Tongue (tissue), 2 donors: ENCODE data around the gene RALGPS1. TPM values are rescaled to one million over a fixed set of nuclear protein-coding genes. Genes with fewer than 3 reads are reported as not detected.

Experiments used
- DNase-seq: peaks from one replicate; pipeline ENCODE4 v3.0.0-alpha.2; 2015
- total RNA-seq: library from RNA; depleted of rRNA; stranded (reverse); fragments of >200 nt; gene quantifications from one replicate; pipeline ENCODE4 v1.2.3, GENCODE V29; 2014

Gene RALGPS1, protein sequence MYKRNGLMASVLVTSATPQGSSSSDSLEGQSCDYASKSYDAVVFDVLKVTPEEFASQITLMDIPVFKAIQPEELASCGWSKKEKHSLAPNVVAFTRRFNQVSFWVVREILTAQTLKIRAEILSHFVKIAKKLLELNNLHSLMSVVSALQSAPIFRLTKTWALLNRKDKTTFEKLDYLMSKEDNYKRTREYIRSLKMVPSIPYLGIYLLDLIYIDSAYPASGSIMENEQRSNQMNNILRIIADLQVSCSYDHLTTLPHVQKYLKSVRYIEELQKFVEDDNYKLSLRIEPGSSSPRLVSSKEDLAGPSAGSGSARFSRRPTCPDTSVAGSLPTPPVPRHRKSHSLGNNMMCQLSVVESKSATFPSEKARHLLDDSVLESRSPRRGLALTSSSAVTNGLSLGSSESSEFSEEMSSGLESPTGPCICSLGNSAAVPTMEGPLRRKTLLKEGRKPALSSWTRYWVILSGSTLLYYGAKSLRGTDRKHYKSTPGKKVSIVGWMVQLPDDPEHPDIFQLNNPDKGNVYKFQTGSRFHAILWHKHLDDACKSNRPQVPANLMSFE
- 11.7 TPM for total RNA-seq

DNA sequence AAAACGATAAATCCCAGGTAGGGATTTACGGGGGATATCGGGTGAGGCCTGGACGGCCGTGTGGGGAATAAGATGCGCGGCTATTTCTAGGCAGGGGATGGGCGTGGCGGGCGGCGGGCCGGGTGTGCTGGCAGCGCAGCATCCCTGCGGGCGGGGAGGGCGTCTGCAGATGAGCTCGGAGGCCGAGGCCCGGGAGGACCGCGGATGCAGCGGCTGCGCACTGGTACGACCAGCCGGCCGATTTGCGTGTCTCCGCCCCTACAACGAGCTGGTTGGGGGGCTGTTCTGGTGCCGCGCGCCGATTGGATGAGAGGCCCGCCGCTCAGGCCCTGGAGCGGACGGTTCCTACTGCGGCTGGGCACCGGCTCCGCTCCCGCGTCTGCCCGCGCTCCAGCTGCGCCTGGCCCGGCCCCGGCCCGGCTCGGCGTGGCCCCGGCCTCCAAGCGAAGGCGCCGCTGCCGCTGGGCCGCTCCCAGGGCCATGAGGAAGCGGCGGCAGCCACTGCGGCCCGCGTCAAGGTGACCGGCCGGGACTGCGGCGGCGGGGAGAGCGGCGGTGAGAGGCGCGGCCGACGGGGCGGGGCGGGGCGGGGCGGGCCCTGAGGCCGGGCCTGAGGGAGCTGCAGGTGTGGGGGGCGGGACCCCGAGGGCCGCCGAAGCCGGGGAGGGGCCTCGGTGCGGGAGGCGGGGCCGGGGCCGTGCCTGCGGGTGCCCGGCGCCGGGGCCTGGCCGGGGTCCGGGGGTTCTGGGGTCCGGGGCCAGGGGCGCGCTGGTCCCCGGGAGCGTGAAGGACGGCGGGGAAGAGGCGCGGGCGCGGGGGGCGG lies at the start of gene RALGPS1:
TSS of gene RALGPS1 (plus strand) at position 325 of the 823 bp plus-strand sequence. CDS start 47,508 bp downstream, outside the sequence.
- peak; percentile 97 for DNase-seq

DNA sequence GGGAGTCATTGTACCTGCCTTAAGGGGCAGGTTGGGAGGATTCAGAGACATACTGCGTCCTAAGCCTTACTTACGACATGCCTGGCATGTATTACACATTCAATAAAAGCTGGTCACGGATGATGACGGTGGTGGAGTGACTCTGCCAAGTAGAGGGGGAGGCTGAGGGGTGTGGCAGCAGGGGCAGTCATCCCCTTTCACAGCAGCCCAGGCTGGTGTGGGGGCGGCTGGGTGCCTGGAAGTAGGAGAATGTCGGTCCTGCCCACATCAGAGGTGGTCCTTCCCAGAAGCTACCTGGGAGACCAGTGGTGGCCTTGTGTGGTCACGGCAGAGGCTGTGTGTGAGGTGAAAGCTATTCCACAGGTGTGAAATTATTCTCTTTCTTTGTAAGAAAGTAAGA lies 45.2 kb upstream of the RALGPS1 start:
- no peak for DNase-seq

DNA sequence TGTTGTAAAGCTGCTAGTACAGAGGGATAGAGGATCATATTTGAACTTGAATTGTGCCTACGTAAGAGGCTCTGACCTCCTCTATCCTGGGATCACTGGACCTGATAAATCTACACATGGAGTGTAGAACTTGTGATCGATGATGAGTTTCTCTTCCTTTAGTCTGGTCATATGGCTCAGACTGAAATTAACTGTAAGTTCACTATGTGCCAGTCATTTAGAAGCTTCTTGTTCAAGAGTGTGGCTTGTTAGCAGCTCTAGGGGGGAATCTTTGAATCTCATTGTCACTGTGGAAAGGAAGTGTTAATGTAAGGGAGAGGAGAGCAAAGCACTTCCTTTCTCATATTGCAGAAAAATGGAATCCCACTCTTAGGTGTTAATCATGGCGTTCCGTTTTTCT lies 42.1 kb upstream of the RALGPS1 start:
- DNase-seq, result no peak

DNA sequence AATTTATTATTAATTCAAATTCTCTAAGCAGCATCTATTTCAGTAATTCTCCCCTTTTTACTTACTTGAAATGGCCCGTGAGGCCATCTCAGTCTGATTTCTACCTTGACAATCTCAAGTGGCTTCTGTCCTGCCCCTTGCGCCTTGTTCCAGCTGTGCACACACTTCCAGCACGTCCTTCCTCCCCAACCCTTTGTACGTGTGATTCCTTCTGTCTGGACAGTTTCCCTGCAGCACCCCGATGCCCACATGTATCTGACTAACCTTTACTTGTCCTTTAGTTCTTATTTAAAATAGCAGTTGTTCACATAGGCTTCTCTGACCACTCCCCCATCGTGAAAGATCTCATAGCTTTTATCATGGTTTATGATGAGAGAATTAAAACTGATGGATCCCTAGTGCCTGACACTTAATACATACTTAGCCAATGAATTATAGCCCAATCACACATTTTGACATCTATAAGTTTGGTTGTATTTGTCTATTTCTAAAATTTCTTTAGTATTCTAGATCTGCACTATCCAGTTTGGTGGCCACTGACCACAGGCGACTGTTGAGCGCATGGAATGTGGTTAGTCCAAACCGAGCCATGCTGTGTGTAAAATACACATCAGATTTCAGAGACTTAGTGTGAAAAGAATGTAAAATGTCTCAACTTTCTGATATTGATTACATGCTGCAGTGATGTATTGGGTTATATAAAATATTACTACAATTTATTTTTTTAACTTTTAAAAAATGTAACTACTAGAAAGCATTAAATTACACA lies 39.9 kb upstream of the RALGPS1 start:
- no peak for DNase-seq

DNA sequence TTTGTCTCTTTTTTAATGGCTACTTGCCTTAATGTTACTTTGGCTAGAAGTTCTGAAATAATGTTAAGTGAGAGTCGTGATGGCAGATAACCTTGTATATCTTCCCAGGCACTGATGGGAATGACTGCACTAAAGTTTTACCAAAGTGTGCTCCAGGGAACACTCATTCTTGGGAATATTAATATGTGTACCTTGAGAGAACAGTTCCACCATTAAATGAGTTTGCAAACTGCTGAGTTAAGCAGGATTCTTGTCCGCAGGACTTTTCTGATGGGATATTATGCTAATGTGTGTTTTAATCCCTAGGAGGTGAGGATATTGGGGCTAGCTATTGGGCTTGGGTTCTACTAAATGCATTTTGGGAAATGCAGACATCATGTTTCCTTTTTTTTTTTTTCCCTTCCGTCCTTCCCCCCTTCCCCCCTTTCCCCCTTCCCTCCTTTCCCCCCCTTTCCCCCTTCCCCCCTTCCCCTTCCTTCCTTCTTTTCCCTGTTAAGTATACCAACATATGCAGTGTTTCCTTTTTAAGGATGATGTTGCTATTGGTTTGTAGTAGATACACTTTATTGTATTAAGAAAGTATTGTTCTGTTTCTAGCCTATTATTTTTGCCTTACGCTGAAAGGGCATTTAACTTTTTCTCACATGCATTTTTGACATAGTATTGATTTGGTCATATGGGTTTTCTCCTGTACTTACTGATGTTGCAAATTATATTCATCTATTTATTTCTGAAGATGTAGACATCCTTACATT lies 38.6 kb upstream of the RALGPS1 start:
- no peak for DNase-seq

- no peak for DNase-seq
Measured at GRCh38 chr9:126876531-126876930, 38.1 kb upstream of the RALGPS1 start.

DNA sequence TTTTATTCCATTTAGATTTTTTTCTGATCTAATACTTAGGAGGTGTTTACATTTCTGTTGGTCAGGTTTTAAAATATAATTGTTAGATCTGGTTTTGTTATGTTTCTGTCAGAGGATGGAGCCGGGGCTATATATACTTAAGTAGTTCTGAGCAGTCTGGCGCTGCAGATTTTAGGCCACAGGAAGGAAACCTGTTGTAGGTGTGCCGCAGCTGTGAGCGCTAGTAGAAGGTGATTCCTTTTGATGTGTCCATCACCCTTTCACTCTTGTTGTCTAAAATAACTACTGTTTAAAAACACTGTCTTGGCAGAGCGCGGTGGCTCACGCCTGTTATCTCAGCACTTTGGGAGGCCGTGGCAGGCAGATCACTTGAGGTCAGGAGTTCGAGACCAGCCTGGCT lies 37.2 kb upstream of the RALGPS1 start:
- DNase-seq, result no peak

DNA sequence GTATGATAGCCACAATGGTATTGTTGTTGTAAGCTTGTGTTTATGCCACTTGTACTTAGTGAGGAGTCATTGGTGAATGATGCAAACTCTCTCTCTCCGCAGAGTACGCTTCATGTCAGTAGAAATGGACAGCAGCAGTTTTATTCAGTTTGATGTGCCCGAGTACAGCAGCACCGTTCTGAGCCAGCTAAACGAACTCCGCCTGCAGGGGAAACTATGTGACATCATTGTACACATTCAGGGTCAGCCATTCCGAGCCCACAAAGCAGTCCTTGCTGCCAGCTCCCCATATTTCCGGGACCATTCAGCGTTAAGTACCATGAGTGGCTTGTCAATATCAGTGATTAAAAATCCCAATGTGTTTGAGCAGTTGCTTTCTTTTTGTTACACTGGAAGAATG lies 35.3 kb upstream of the RALGPS1 start:
- DNase-seq, result no peak

- no peak for DNase-seq
Measured at GRCh38 chr9:126880226-126880946, 34.2 kb upstream of the RALGPS1 start.

GRCh38 chr9:126880947-126881332 lies 33.6 kb upstream of the RALGPS1 start:
- DNase-seq, result peak; percentile 59

GRCh38 chr9:126882746-126883145 lies 31.8 kb upstream of the RALGPS1 start:
- DNase-seq, result no peak

- DNase-seq, result no peak
Measured at GRCh38 chr9:126883636-126884035, 30.9 kb upstream of the RALGPS1 start.

DNA sequence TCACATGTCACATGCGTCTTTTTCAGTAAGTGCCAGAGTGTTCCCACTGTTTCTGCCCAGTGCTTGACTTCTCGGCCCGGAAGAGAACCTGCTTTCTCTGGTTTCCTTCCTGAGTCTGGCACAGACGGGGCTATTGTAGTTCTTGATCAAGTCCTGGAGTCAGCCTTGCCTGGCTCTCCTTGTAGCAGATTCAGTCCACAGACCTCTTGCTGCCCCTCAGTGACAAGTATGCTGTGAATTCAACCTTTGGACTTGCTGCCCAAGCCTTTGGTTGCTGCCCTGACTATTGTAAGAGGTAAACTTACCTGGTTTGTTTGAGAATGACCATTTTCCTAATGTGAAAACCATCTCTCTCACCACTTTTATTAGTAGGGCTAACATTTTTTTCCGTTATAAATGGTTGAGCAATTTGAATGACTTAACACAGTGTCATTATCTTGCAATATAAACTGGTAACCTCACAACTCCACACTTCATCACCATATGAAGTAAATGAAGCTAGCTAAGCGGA lies 29.4 kb upstream of the RALGPS1 start:
- no peak for DNase-seq

DNA sequence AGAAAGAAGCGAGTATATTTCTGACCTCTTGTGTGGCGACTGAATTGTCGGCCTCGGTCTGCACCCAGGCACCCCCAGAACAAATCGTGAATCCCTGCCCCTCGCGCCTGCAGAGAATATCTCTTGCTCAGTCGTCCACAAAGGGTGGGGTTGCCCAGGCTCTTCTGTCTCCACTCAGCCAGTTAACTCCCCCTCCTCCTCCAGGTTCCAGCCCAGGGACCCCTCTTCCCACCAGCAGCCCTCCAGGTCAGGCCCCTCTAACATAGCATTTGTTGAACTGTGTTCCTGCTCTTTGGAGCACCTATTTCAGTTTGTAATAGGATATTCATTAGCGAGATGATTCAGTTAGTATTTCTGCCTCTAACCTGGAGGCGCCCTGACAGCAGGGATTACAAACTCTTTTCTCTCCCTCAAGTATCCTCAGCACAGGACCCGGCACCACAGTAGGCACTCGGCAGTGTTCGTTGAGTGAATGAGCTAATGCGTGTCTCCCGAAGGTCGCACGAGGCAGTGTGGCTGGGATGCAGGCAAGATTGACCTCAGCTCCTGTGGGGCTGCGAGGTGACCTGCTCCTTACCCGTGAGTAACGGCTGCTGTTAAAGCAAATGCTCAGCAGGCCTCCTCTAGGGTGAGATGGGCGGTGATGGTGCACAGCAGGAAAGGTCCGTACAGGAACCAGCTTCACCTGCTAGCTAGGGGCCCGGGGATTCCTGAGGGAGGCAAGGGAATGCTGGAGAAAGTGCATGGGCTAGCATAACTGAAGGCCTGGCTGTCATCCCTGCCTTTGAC lies 28.4 kb upstream of the RALGPS1 start:
- no peak for DNase-seq

DNA sequence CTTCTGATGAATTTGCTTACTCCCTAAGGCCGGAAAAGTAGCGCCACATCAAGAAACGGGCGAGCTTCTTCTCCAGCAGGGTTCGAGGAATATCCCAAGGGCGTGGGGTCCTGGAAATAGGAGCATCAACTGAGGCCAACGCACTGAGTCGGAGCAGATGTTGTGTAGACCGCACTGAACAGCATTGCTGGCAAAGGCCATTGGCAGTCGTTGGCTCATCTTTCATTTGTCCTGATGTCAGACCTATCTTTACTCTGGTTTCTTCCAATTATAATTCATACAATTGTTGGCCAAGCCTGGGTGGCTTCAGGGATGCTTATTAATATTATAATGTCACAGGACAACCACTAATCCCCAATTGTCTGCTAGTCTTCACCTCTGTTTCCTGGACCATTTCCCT lies 27.7 kb upstream of the RALGPS1 start:
- DNase-seq, result no peak

DNA sequence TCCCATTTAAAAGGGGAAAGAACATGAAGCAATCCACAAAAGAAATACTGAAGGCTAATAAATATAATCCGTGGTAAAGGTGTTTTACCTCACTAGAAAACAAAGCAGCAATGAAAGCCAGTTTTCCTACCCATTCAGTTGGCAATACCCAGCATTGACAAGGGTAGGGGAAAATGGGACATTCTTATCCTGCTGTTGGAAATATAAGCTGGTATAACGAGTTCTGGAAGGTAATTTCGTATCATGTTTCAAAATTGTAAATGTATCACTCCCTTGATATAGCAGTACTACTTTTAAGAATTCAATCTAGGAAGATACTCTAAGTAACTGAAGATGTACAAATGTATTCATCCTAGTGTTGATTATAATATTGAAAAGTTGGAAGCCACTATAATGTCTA lies 22.9 kb upstream of the RALGPS1 start:
- DNase-seq, result no peak

- no peak for DNase-seq
Measured at GRCh38 chr9:126893079-126893478, 21.5 kb upstream of the RALGPS1 start.

- no peak for DNase-seq
Measured at GRCh38 chr9:126894052-126894603, 20.5 kb upstream of the RALGPS1 start.

- DNase-seq, result no peak
Measured at GRCh38 chr9:126902210-126902609, 12.4 kb upstream of the RALGPS1 start.

DNA sequence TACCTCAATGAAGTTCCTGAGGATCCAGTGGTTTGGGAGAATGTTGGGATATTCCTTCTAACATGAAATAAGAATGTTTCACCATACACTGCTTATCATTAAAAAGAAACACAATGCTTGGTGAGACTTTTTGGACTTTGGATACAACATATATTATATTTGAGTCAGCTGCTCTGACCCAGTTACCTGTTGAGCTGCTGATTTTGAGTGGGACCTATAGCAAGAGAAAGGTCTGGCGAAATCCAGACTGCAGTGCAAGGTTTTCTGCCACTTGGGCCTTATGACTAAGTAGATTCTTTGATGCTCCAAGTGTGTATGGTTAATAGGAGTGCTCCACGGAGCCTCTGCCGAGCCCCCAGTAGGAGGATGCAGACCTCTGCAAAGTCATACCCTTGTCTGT lies 10.0 kb upstream of the RALGPS1 start:
- no peak for DNase-seq
